ENCODE data around the gene SGIP1. TPM values are rescaled to one million over a fixed set of nuclear protein-coding genes. Genes with fewer than 3 reads are reported as not detected.

Gene SGIP1
- total RNA-seq, 2 experiments from 2014 or later, result 0.07 TPM; not detected in 1

- Mint-ChIP-seq H3K36me3 (ENCODE audit: low read depth) (no peaks in the 10 kb centered on the region), H3K27ac (no peak overlapping the region), H3K27me3 (ENCODE audit: low read depth) (peaks cover 31% of the 10 kb centered on the region), H3K4me3 (no peak overlapping the region), H3K4me1 (ENCODE audit: low read depth) (peaks cover 7% of the 10 kb centered on the region), H3K9me3 (no peaks in the 10 kb centered on the region)
- DNase-seq, result no peak
- CTCF ChIA-PET, result no interaction called here
- intact Hi-C loops (cut with micrococcal nuclease), result no loop called here
Observed at GRCh38 chr1:66597500-66597899, 63.5 kb downstream of the SGIP1 start.

GRCh38 chr1:66598670-66599069 is 64.7 kb downstream of the SGIP1 start:
- intact Hi-C loops (cut with micrococcal nuclease), result no loop called here
- Mint-ChIP-seq H3K4me3 (no peak overlapping the region), H3K27ac (no peak overlapping the region), H3K27me3 (ENCODE audit: low read depth) (peaks cover 33% of the 10 kb centered on the region), H3K36me3 (ENCODE audit: low read depth) (no peaks in the 10 kb centered on the region), H3K9me3 (no peaks in the 10 kb centered on the region), H3K4me1 (ENCODE audit: low read depth) (peaks cover 7% of the 10 kb centered on the region)
- CTCF ChIA-PET, result no interaction called here
- DNase-seq, result no peak

- Mint-ChIP-seq H3K36me3 (ENCODE audit: low read depth) (no peaks in the 10 kb centered on the region), H3K4me3 (no peak overlapping the region), H3K4me1 (ENCODE audit: low read depth) (peaks cover 7% of the 10 kb centered on the region), H3K27ac (no peak overlapping the region), H3K27me3 (ENCODE audit: low read depth) (peaks cover 36% of the 10 kb centered on the region), H3K9me3 (no peaks in the 10 kb centered on the region)
- no peak for DNase-seq
- intact Hi-C loops (cut with micrococcal nuclease), result no loop called here
- CTCF ChIA-PET, result no interaction called here
Observed at GRCh38 chr1:66599346-66599745, 65.4 kb downstream of the SGIP1 start.

- CTCF ChIA-PET, result no interaction called here
- DNase-seq, result no peak
Observed at GRCh38 chr1:66599899-66600737, 66.2 kb downstream of the SGIP1 start.

GRCh38 chr1:66605419-66605997 is 71.6 kb downstream of the SGIP1 start:
- H3K4me1 Mint-ChIP-seq (ENCODE audit: low read depth), result peaks cover 7% of the 10 kb centered on the region
- H3K36me3 Mint-ChIP-seq (ENCODE audit: low read depth), result no peaks in the 10 kb centered on the region
- no peaks in the 10 kb centered on the region for H3K9me3 Mint-ChIP-seq
- no peak for DNase-seq
- intact Hi-C loops (cut with micrococcal nuclease), result no loop called here
- no peak overlapping the region for H3K27ac Mint-ChIP-seq
- CTCF ChIA-PET, result no interaction called here
- no peak overlapping the region for H3K4me3 Mint-ChIP-seq
- H3K27me3 Mint-ChIP-seq (ENCODE audit: low read depth), result peaks cover 17% of the 10 kb centered on the region

More at GRCh38 chr1:66599899-66600737, 66.2 kb downstream of the SGIP1 start:
- no peak overlapping the region for H3K27ac Mint-ChIP-seq
- H3K9me3 Mint-ChIP-seq, result no peaks in the 10 kb centered on the region
- H3K4me3 Mint-ChIP-seq, result no peak overlapping the region
- H3K36me3 Mint-ChIP-seq (ENCODE audit: low read depth), result no peaks in the 10 kb centered on the region
- peaks cover 7% of the 10 kb centered on the region for H3K4me1 Mint-ChIP-seq (ENCODE audit: low read depth)
- peaks cover 38% of the 10 kb centered on the region for H3K27me3 Mint-ChIP-seq (ENCODE audit: low read depth)
- intact Hi-C loops (cut with micrococcal nuclease), result no loop called here

- Mint-ChIP-seq H3K27me3 (ENCODE audit: low read depth) (peaks cover 18% of the 10 kb centered on the region), H3K27ac (no peak overlapping the region), H3K4me1 (ENCODE audit: low read depth) (peaks cover 4% of the 10 kb centered on the region), H3K9me3 (no peaks in the 10 kb centered on the region), H3K36me3 (ENCODE audit: low read depth) (no peaks in the 10 kb centered on the region), H3K4me3 (no peak overlapping the region)
- intact Hi-C loops (cut with micrococcal nuclease), result loop anchor here (1.0 kb wide), 1 partner anchor 120 kb away; no protein-coding TSS in a partner anchor
- CTCF ChIA-PET, result no interaction called here
- DNase-seq, result no peak
Observed at GRCh38 chr1:66606362-66607065, 72.6 kb downstream of the SGIP1 start.

- H3K4me3 Mint-ChIP-seq, result no peak overlapping the region
- CTCF ChIA-PET, result interaction anchor here (1.3 kb wide), 1 partner anchor 10 kb away, joined by 4 read pairs; no protein-coding TSS in a partner anchor
- intact Hi-C loops (cut with micrococcal nuclease), result loop anchor here (1.0 kb wide), 1 partner anchor 119 kb away; no protein-coding TSS in a partner anchor
- H3K27ac Mint-ChIP-seq, result no peak overlapping the region
- H3K9me3 Mint-ChIP-seq, result no peaks in the 10 kb centered on the region
- H3K36me3 Mint-ChIP-seq (ENCODE audit: low read depth), result no peaks in the 10 kb centered on the region
- DNase-seq, result peak; percentile 17
- H3K27me3 Mint-ChIP-seq (ENCODE audit: low read depth), result peaks cover 15% of the 10 kb centered on the region
- H3K4me1 Mint-ChIP-seq (ENCODE audit: low read depth), result no peaks in the 10 kb centered on the region
Observed at GRCh38 chr1:66607458-66607857, 73.5 kb downstream of the SGIP1 start.

- Mint-ChIP-seq H3K27ac (no peak overlapping the region), H3K36me3 (ENCODE audit: low read depth) (no peaks in the 10 kb centered on the region), H3K4me3 (no peak overlapping the region), H3K4me1 (ENCODE audit: low read depth) (no peaks in the 10 kb centered on the region), H3K9me3 (no peaks in the 10 kb centered on the region), H3K27me3 (ENCODE audit: low read depth) (peaks cover 10% of the 10 kb centered on the region)
- no peak for DNase-seq
- intact Hi-C loops (cut with micrococcal nuclease), result no loop called here
- CTCF ChIA-PET, result no interaction called here
Observed at GRCh38 chr1:66613187-66613586, 79.2 kb downstream of the SGIP1 start.

GRCh38 chr1:66617362-66618184 is 83.6 kb downstream of the SGIP1 start:
- DNase-seq, result no peak
- intact Hi-C loops (cut with micrococcal nuclease), result no loop called here
- Mint-ChIP-seq H3K9me3 (no peaks in the 10 kb centered on the region), H3K4me3 (no peak overlapping the region), H3K27me3 (ENCODE audit: low read depth) (peaks cover 3% of the 10 kb centered on the region), H3K36me3 (ENCODE audit: low read depth) (no peaks in the 10 kb centered on the region), H3K4me1 (ENCODE audit: low read depth) (no peaks in the 10 kb centered on the region), H3K27ac (no peak overlapping the region)
- CTCF ChIA-PET, result interaction anchor here (0.9 kb wide), 1 partner anchor 9 kb away, joined by 4 read pairs; no protein-coding TSS in a partner anchor

- intact Hi-C loops (cut with micrococcal nuclease), result no loop called here
- Mint-ChIP-seq H3K9me3 (no peaks in the 10 kb centered on the region), H3K27me3 (ENCODE audit: low read depth) (no peaks in the 10 kb centered on the region), H3K36me3 (ENCODE audit: low read depth) (no peaks in the 10 kb centered on the region), H3K27ac (no peak overlapping the region), H3K4me3 (no peak overlapping the region), H3K4me1 (ENCODE audit: low read depth) (no peaks in the 10 kb centered on the region)
- CTCF ChIA-PET, result no interaction called here
- DNase-seq, result no peak
Observed at GRCh38 chr1:66618390-66618789, 84.4 kb downstream of the SGIP1 start.

GRCh38 chr1:66623812-66624211 is 89.9 kb downstream of the SGIP1 start:
- no peak overlapping the region for H3K4me3 Mint-ChIP-seq
- H3K4me1 Mint-ChIP-seq (ENCODE audit: low read depth), result peaks cover 3% of the 10 kb centered on the region
- no peaks in the 10 kb centered on the region for H3K9me3 Mint-ChIP-seq
- intact Hi-C loops (cut with micrococcal nuclease), result loop anchor here (10.0 kb wide), 1 partner anchor 379 kb away; no protein-coding TSS in a partner anchor
- H3K36me3 Mint-ChIP-seq (ENCODE audit: low read depth), result no peaks in the 10 kb centered on the region
- no peaks in the 10 kb centered on the region for H3K27me3 Mint-ChIP-seq (ENCODE audit: low read depth)
- H3K27ac Mint-ChIP-seq, result no peak overlapping the region
- DNase-seq, result no peak
- CTCF ChIA-PET, result no interaction called here
